ENCODE measurements around the gene ELAVL4.

The ELAVL4 gene

DNA sequence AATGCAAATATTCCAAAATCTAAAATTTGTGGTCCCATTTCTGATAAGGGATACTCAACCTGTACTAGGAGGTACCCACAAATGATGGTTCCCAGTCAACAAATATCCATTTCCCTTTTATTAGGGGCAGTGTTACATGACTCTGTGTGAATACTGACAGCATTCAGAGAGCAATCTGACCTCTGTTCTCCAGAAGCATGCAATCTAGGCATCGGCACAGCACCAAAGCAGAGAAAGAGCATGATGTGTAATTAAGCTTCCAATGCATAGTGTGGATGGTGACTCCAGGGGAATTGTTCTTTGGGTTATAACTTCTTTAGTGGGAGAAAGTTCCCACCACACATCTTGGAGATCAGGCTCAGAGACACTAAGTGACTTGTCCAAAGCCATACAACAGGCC, 71.6 kb downstream of the ELAVL4 start:
- DNase-seq (ENCODE audit: low read depth): no peak
- H3K4me3 ChIP-seq (ENCODE audit: low read depth, low read length): no peak overlapping the region
- in situ Hi-C loops (cut with HindIII; ENCODE audit: low sequenced_read_pairs): no loop called here
- TF ChIP-seq, protein P1, sequence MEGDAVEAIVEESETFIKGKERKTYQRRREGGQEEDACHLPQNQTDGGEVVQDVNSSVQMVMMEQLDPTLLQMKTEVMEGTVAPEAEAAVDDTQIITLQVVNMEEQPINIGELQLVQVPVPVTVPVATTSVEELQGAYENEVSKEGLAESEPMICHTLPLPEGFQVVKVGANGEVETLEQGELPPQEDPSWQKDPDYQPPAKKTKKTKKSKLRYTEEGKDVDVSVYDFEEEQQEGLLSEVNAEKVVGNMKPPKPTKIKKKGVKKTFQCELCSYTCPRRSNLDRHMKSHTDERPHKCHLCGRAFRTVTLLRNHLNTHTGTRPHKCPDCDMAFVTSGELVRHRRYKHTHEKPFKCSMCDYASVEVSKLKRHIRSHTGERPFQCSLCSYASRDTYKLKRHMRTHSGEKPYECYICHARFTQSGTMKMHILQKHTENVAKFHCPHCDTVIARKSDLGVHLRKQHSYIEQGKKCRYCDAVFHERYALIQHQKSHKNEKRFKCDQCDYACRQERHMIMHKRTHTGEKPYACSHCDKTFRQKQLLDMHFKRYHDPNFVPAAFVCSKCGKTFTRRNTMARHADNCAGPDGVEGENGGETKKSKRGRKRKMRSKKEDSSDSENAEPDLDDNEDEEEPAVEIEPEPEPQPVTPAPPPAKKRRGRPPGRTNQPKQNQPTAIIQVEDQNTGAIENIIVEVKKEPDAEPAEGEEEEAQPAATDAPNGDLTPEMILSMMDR (IDR thresholded peaks at IDR 0.05; ENCODE audit: low read depth, low read length, missing control alignments): no peak

DNA sequence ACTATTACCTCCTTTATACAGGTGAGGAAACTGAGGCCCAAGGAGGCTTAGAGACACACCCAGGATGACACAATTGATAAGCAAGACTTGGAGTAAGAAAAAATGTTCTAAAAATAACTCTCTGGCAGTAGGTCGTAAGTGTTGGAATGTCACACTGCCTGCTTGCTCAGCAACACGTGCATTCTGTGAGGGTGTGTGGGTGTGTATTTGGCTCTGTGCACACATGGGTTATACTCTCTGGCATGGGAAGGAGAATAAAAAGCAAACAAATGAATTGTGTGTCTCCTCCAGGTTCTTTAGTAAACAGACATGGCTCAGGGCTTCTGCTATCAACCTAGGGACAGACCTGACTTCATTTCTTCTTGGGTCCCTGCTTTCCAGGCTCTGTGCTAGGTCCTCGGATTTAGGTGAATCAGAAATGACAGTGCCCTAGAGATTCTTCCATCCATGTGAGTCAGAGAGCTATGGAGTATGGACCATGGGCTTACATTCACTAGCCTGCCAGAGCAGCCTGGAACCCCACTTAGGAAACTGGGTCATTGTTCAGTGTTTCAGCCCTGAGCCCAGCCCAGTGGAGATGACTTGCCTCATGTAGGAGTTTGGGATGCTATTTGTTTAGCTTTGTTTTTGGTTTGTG, 72.4 kb downstream of the ELAVL4 start:
- in situ Hi-C loops (cut with HindIII; ENCODE audit: low sequenced_read_pairs): no loop called here
- TF ChIP-seq, protein P1 (IDR thresholded peaks at IDR 0.05; ENCODE audit: low read depth, low read length, missing control alignments): no peak
- DNase-seq (ENCODE audit: low read depth): no peak
- H3K4me3 ChIP-seq (ENCODE audit: low read depth, low read length): no peak overlapping the region

DNA sequence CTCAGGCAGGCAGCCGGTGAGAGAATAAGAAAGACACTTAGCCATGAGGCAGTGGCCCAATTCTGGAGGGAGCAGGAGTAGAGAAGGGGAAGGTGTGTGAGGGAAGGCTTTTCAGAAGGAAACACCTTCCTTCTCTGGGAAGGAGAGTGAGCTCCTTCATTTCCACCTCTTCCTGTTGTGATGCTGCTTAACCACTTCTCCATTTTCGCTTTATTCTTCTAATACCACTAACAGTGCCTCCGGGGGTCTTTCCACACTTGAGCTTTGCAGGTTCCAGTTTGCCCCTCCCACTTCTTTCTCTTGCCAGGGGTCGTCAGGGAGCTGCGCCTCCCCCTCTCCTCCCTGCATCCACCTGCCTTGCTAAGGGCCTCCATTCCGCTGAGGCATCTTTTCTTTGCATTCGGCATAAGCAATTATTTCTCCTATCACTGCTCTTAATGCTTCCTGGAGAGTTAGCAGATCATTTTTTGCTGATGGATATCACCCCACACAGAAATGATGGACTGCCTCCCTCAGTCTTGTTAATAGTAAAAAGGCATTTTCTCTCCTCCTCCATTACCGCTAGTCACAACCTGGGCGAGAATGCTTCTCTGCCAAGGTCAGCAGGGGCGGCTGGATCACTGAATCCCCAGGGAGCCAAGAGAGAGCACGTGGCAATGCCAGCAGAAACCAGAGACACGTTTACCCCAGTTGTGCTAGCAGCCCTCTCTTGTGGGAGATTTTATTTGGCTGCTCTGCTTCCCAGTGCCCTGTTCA, 74.8 kb downstream of the ELAVL4 start:
- no peak overlapping the region for H3K4me3 ChIP-seq (ENCODE audit: low read depth, low read length)
- TF ChIP-seq, protein P1 (IDR thresholded peaks at IDR 0.05; ENCODE audit: low read depth, low read length, missing control alignments): no peak

GRCh38 chr1:50189369-50189768, 80.6 kb downstream of the ELAVL4 start:
- no peak overlapping the region for H3K4me3 ChIP-seq (ENCODE audit: low read depth, low read length)
- no peak for DNase-seq (ENCODE audit: low read depth)
- TF ChIP-seq, protein P1 (IDR thresholded peaks at IDR 0.05; ENCODE audit: low read depth, low read length, missing control alignments): no peak
- in situ Hi-C loops (cut with HindIII; ENCODE audit: low sequenced_read_pairs): no loop called here

More for the DNA sequence above, 74.8 kb downstream of the ELAVL4 start:
- in situ Hi-C loops (cut with HindIII; ENCODE audit: low sequenced_read_pairs): no loop called here
- no peak for DNase-seq (ENCODE audit: low read depth)

GRCh38 chr1:50193002-50193401, 84.3 kb downstream of the ELAVL4 start:
- TF ChIP-seq, protein P1 (IDR thresholded peaks at IDR 0.05; ENCODE audit: low read depth, low read length, missing control alignments): no peak
- in situ Hi-C loops (cut with HindIII; ENCODE audit: low sequenced_read_pairs): no loop called here
- no peak for DNase-seq (ENCODE audit: low read depth)
- H3K4me3 ChIP-seq (ENCODE audit: low read depth, low read length): no peak overlapping the region

DNA sequence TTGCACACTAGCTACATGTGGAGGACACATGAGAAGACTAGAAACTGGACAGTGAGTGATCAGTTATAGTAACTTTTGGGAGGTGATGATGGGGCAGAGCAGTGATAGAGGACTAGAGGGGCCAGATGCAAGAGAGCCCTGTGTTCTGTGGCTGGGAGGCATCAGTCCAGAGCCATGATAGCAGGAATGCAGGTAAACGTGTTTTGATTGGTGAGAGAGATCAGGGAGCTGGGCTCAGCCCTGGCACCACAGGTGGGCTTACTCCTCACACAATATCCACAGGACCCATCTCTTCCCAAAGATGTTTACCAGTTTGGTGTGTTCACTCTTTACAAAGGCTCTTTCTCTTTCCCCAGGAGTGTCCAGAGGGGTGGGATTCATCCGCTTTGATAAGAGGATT, 86.5 kb downstream of the ELAVL4 start:
- TF ChIP-seq, protein P1 (IDR thresholded peaks at IDR 0.05; ENCODE audit: low read depth, low read length, missing control alignments): no peak
- in situ Hi-C loops (cut with HindIII; ENCODE audit: low sequenced_read_pairs): no loop called here
- no peak for DNase-seq (ENCODE audit: low read depth)

More for the DNA sequence above, 86.5 kb downstream of the ELAVL4 start:
- H3K4me3 ChIP-seq (ENCODE audit: low read depth, low read length): no peak overlapping the region

Data from astrocyte of the cerebellum (primary cell).